ENCODE data around the gene SLK. TPM values are rescaled to one million over a fixed set of nuclear protein-coding genes. Genes with fewer than 3 reads are reported as not detected.

SLK gene
- polyA plus RNA-seq, 1 of the 3 experiments (the other 2 are of a cell fraction): 4.0 TPM

- WGBS (ENCODE audit: low lambda C conversion rate): 49% methylated on average over 6 of the region's 6 CpGs
- Histone ChIP-seq H3K4me1 (ENCODE audit: control insufficient read depth in 1 of 2, insufficient read depth in 2 of 2, low read depth in 1 of 2, low read length in 1 of 2) (no peaks in the 10 kb centered on the region; a peak in 1 of 4 replicates), H4K20me1 (ENCODE audit: insufficient read depth) (no peaks in the 10 kb centered on the region), H3K36me3 (replicated peaks in 1 of 2; ENCODE audit: control insufficient read depth in 1 of 2, insufficient read depth in 2 of 2, low read length in 1 of 2) (no peaks in the 10 kb centered on the region), H3K27ac (ENCODE audit: low read depth in 2 of 2, low read length in 1 of 2) (no peak overlapping the region), H3K27me3 (ENCODE audit: insufficient read depth) (no peaks in the 10 kb centered on the region), H3K4me3 (ENCODE audit: low read depth in 2 of 2, low read length in 1 of 2) (no peak overlapping the region), H3K4me2 (no peak overlapping the region), H3K9me3 (no peaks in the 10 kb centered on the region), H3K9ac (no peak overlapping the region), H3F3A (replicated peaks; ENCODE audit: insufficient read depth) (peaks cover 3% of the 10 kb centered on the region), H3K9me2 (no peaks in the 10 kb centered on the region), H2AFZ (ENCODE audit: low read depth) (no peak overlapping the region), H3K79me2 (ENCODE audit: insufficient read depth) (no peaks in the 10 kb centered on the region)
- no peak for DNase-seq
- ChIA-PET POLR2A (no interaction called here), CTCF (interaction anchor here (1.3 kb wide), 1 partner anchor 170 kb away, joined by 4 read pairs; no protein-coding TSS in a partner anchor)
- TF ChIP-seq NRF1 (IDR thresholded peaks at IDR 0.05; ENCODE audit: low read depth, low read length) (no peak), EP300 (IDR thresholded peaks at IDR 0.05; ENCODE audit: borderline replicate concordance in 1 of 2, low read depth in 1 of 2, low read length in 1 of 2) (no peak), CTCF (IDR thresholded peaks at IDR 0.05) (no peak), GABPA (IDR thresholded peaks at IDR 0.05; ENCODE audit: low read depth) (no peak), MEF2A (IDR thresholded peaks at IDR 0.05; ENCODE audit: borderline replicate concordance, low read depth) (no peak), EZH2phosphoT487 (IDR thresholded peaks at IDR 0.05; ENCODE audit: borderline replicate concordance, low read depth) (no peak)
- TF ChIP-seq, protein P1, sequence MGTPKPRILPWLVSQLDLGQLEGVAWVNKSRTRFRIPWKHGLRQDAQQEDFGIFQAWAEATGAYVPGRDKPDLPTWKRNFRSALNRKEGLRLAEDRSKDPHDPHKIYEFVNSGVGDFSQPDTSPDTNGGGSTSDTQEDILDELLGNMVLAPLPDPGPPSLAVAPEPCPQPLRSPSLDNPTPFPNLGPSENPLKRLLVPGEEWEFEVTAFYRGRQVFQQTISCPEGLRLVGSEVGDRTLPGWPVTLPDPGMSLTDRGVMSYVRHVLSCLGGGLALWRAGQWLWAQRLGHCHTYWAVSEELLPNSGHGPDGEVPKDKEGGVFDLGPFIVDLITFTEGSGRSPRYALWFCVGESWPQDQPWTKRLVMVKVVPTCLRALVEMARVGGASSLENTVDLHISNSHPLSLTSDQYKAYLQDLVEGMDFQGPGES (IDR thresholded peaks at IDR 0.05; ENCODE audit: low read depth, low read length): no peak
These were observed 73.4 kb downstream of the SLK start for GRCh38 chr10:104040382-104040781.

GRCh38 chr10:104040862-104041789 lies 74.2 kb downstream of the SLK start:
- Histone ChIP-seq H3K4me3 (ENCODE audit: low read depth in 2 of 2, low read length in 1 of 2) (no peak overlapping the region), H3K4me2 (no peak overlapping the region), H4K20me1 (ENCODE audit: insufficient read depth) (no peaks in the 10 kb centered on the region), H3K27ac (ENCODE audit: low read depth in 2 of 2, low read length in 1 of 2) (no peak overlapping the region), H3K9me3 (no peaks in the 10 kb centered on the region), H3K9me2 (no peaks in the 10 kb centered on the region), H3K9ac (no peak overlapping the region), H3K4me1 (ENCODE audit: control insufficient read depth in 1 of 2, insufficient read depth in 2 of 2, low read depth in 1 of 2, low read length in 1 of 2) (no peaks in the 10 kb centered on the region; a peak in 1 of 4 replicates), H3K36me3 (replicated peaks in 1 of 2; ENCODE audit: control insufficient read depth in 1 of 2, insufficient read depth in 2 of 2, low read length in 1 of 2) (no peaks in the 10 kb centered on the region), H3K79me2 (ENCODE audit: insufficient read depth) (no peaks in the 10 kb centered on the region), H2AFZ (ENCODE audit: low read depth) (no peak overlapping the region), H3K27me3 (ENCODE audit: insufficient read depth) (no peaks in the 10 kb centered on the region), H3F3A (replicated peaks; ENCODE audit: insufficient read depth) (peaks cover 3% of the 10 kb centered on the region)
- 49% methylated on average over 7 of the region's 9 CpGs for WGBS (ENCODE audit: low lambda C conversion rate)
- TF ChIP-seq TAF1 (IDR thresholded peaks at IDR 0.05; ENCODE audit: borderline replicate concordance, low read depth, low read length): no peak
- TF ChIP-seq JUND (IDR thresholded peaks at IDR 0.05): no peak
- TF ChIP-seq, protein P2, sequence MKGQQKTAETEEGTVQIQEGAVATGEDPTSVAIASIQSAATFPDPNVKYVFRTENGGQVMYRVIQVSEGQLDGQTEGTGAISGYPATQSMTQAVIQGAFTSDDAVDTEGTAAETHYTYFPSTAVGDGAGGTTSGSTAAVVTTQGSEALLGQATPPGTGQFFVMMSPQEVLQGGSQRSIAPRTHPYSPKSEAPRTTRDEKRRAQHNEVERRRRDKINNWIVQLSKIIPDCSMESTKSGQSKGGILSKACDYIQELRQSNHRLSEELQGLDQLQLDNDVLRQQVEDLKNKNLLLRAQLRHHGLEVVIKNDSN (IDR thresholded peaks at IDR 0.05; ENCODE audit: borderline replicate concordance, low read depth): no peak
- no peak for TF ChIP-seq RXRA (IDR thresholded peaks at IDR 0.05; ENCODE audit: borderline replicate concordance, low read depth)
- no peak for TF ChIP-seq REST (IDR thresholded peaks at IDR 0.05; ENCODE audit: low read depth, low read length)
- TF ChIP-seq, protein P1 (IDR thresholded peaks at IDR 0.05; ENCODE audit: low read depth, low read length): no peak
- no peak for TF ChIP-seq GATA2 (CRISPR knock-in tag; IDR thresholded peaks at IDR 0.05)
- CTCF ChIA-PET: interaction anchor here (0.5 to 1.4 kb wide), 3 partner anchors 80 to 169 kb away, joined by 3 to 4 read pairs (median 4); no protein-coding TSS in a partner anchor
- POLR2A ChIA-PET: interaction anchor here (0.8 kb wide), 1 partner anchor 81 kb away, joined by 3 read pairs; the partner anchor contains the start of gene SFR1
- DNase-seq: no peak
